Measurements from ENCODE around the gene CRISPLD2.
"Not testable (repeated sequence)": the region's sequence is repeated elsewhere in the genome, so short reads cannot be mapped to it uniquely, and the experiment has no call there.

Gene CRISPLD2

GRCh38 chr16:84823926-84824325, 4.1 kb downstream of the CRISPLD2 start:
- DNase-seq = no peak

- no peak for DNase-seq
Observed at GRCh38 chr16:84825896-84826557, 6.2 kb downstream of the CRISPLD2 start.

GRCh38 chr16:84826558-84826941, 6.8 kb downstream of the CRISPLD2 start:
- DNase-seq = no peak

DNA sequence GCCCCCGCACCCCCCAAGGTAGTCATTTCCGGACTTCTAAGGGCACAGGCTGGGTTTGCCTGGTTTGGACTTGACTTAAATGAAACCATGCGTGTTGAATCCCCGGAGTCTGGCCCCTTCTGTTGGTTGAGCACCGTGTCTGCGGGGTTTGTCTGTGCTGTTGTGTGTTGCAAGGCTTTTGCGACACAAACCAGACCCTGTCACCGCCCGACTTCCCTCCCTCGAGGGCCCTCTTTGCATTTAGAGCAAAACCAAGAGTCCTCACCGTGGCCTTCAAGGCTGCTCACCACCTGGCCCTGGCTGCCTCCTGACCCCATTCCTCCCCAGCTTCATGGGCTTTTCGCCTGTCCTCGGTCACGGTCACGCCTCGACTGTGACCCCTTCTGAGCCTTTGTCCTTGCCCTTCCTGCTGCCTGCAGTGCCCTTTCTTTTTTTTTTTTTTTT, 7.4 kb downstream of the CRISPLD2 start:
- DNase-seq = no peak

DNA sequence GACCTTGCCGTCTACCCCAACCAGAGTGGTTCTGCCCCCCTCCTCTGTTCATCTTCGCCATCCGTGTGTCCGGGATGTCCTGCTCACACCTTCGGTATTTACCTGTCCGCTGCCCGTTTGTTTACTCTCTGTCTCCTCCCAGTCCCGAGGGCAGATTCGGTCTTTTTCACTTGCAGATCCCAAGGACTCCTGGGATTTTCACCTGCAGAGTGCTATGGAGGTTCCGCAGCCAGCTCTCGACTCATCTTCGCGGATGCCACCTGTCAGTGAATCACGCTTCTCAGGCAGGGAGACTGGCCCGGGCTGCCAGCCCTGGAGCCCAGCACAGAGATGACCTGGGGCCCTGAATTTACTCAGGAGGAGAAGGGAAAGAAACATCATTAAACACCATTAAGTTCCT, 8.1 kb downstream of the CRISPLD2 start:
- DNase-seq = no peak

DNA sequence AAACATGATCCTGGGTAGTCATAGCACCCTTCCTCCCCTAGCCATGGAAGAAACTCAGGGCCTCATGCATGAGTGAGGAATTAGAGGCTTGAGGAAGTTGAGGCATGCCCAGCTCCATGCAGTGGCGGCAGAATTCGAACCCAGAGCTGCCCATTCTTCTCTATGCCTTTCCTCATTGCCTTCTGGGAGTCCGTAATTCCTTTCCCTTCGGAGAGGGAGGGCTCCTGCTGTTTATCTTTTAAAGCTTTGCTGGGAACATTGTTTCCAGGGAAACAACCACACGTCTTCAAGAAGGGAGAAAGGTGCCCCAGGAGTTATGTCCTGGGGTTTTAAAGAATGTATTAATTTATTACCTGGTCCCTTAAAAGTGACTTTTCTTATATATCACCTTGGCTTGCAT, 8.5 kb downstream of the CRISPLD2 start:
- no peak for DNase-seq

GRCh38 chr16:84829168-84829965, 9.6 kb downstream of the CRISPLD2 start:
- no peak for DNase-seq

GRCh38 chr16:84830765-84831384, 11.1 kb downstream of the CRISPLD2 start:
- no peak for DNase-seq

DNA sequence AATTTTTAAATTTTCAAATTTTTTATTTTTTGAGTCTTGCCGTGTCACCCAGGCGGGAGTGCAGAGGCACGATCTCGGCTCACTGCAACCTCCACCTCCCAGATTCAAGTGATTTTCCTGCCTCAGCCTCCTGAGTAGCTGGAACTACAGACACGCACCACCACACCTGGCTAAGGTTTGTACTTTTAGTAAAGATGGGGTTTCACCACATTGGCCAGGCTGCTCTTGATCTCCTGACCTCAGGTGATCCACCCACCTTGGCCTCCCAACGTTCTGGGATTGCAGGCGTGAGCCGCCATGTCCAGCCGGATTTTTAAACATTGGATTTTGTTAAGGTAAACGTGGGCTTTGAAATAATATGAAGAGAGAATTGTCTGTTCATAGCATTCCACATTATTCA, 11.9 kb downstream of the CRISPLD2 start:
- DNase-seq = not testable (repeated sequence)

GRCh38 chr16:84832488-84833143, 12.8 kb downstream of the CRISPLD2 start:
- DNase-seq = no peak

GRCh38 chr16:84833144-84833500, 13.3 kb downstream of the CRISPLD2 start:
- DNase-seq = no peak

DNA sequence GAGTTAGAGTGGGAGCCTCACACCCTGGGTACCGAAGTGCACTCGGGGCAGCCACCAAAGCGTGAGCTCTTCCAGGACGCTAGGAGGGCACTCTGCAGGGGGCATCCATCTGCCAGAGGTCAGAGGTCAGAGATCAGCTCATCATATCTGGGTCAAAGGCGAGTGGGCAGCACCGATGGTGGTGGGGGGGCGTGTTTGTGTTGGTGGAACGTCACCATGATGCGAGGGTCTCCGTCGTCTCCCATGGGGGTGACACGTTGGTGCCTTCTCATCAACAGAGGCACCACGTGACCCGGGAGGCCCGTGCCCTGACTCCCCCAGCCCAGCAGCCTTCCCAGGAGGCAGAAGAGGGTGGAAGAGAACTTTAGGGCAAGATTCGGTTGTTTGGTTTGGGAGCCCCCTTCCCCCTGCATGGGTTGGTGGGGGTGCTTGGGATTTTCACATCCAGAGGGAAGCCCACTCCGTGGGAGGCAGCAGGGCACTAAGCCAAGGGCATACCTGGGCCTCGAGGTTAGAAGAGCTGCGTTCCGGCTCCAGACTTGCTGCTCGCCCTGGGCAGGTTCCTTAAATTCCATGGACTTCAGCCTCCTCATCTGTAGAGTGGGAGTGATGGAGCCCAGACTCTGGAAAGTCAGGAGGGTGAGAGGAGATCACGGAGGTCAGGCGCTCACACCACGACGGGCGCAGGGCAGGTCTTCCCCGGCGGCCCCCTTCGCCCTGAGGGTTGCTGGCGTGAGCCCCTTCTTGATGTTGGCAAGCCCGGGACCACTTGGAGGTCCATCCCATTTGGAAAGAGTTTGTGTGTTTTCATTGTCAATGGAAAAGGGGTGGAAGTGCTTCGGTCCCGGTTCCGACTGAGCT, 14.0 kb downstream of the CRISPLD2 start:
- DNase-seq = no peak

GRCh38 chr16:84834403-84834772, 14.6 kb downstream of the CRISPLD2 start:
- no peak for DNase-seq

DNA sequence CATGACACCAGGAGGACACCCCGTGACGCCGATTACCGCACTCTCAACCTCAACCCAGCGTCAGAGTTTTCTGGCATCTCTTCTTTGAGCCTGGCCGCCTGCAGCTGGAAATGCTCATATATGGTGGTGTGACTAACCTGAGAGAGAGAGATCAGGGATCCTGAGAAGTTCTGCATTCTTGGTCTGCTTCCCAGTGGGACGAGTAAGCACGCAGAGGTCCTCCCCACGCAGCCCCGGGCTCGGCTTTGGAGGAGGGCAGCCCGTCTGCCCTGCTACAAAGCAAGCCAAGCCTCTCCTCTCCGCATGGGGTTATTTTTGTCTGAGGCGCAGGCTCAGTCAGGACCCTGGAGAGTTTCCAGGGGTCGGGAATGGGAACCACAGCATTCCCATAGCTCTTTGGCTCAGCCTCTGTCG, 16.5 kb downstream of the CRISPLD2 start:
- DNase-seq = no peak

DNA sequence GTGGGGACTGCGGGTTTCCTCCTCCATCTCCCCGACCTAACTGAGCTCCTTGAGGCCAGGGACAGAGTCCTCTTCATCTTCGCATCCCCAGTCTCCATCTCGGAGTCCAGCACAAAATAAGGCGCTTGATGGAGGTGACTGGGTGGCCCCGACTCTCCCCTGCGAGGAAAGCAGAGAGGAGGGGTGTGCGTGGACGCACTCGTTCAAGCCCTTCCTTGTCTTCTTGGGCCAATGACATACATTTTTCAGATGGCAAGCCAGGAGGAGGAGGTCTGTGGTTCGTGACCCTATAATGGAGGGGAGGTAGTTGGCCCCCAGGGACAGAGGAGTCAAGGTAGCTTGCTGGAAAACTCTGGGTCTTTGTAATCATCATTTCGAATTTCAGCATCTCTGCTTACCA, 17.2 kb downstream of the CRISPLD2 start:
- no peak for DNase-seq

GRCh38 chr16:84838383-84838948, 18.7 kb downstream of the CRISPLD2 start:
- DNase-seq = no peak

- no peak for DNase-seq
Observed at GRCh38 chr16:84839054-84839453, 19.3 kb downstream of the CRISPLD2 start.

DNA sequence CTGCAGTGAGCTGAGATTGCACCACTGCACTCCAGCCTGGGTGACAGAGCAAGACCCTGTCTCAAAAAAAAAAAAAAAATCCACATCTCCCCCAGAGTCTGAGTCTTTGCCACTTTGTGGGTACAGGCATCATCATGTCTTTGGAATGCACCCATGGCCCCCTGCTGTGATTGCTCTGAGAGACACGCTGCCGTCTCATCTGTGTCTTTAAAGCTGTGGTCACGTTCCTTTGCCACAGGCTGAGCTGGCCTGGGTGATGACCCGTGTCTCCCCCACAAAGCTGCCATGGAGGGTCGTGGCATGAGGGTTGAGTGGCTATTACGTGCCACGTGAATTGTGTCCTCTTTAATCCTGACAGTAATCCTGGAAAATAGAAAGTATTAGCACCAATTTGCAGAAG, 20.2 kb downstream of the CRISPLD2 start:
- DNase-seq = no peak

DNA sequence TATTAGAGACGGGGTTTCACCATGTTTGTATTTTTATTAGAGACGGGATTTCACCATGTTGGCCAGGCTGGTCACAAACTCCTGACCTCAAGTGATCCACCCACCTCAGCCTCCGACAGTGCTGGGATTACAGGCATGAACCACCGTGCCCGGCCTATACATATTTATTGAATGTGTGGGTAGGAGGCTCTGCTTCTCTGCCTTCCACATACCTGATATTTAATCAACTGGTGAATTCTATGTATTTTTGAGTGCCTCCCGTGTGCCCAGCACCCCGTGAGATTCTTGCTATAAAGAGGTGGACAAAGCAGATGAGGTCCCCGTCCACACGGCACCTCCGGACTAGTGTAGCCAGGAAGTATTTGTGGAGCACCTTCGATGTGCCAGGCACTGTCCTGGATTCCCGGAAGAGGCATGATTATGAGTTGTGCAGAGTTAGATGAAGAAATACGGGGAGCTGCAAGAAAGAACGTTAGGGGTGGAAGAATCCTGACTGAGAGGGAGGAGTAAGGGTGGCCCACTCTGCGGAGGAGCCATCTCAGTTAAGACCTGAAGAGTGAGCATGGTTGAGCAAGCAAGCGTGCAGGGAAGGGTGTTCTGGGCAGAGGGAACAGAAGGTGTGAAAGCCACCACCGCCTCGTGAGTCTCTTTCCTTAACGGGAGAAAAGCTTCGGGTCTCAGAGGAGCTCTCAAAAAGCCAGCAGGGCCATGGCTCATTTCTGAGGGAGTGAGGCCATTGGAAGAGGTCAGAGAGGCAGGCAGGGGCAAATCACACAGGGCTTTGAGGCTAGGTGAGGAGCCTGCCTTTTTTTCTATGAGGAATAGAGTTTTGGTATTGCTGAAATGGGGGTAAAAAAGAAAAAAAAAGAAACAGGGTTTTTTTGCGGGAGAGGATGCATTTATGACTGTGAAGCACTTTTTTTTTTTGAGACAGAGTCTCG, 21.2 kb downstream of the CRISPLD2 start:
- no peak for DNase-seq

DNA sequence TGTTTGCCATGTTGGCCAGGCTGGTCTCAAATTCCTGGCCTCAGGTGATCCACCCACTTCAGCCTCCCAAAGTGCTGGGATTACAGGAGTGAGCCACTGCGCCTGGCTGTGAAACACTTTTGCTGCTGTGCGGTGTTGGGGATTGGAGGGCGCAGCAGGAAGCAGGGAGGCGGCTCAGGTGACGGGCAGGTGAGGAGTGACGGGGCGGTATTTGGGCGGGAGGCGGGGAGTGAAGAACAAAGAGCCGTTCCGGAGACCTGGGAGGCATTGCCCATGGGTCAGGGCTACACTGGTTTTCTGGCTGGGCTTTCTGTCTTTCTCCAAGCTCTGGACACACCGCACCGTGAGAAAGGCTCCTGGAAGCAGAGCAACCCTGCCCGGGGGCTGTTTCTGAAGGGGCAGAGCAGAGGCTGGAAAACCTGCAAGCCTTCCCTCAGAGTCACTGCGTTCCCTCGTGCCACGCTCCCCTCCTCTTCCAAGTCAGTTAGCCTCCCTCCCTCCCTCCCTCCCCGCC, 22.1 kb downstream of the CRISPLD2 start:
- no peak for DNase-seq

All from stimulated activated CD4-positive, alpha-beta T cell treated with anti-CD3 and anti-CD28 coated beads, Interleukin-4, amount 100 ng/mL, for 1 hour (primary cell).